Mesenteric fat pad (tissue), 1 donor: ENCODE data around the gene PAPLN. TPM values are rescaled to one million over a fixed set of nuclear protein-coding genes. Genes with fewer than 3 reads are reported as not detected.

ENCODE experiments used
- DNase-seq: peaks from one replicate; pipeline ENCODE4 v3.0.0-alpha.2; 2020; ENCODE audit warnings: low spot score
- total RNA-seq: library from RNA; stranded (reverse); fragmentation: NEBNext Ultra II Directional; extraction: Animal tissue kit (Norgen Biotek cat#: 25700); gene quantifications from one replicate; pipeline ENCODE4 v1.2.1, GENCODE V29; 2021
- donor health status: DM: yes; HTN: yes; CAD: no.

The PAPLN gene
- total RNA-seq, 1 donor from 2014 or later: 6.4 TPM

DNA sequence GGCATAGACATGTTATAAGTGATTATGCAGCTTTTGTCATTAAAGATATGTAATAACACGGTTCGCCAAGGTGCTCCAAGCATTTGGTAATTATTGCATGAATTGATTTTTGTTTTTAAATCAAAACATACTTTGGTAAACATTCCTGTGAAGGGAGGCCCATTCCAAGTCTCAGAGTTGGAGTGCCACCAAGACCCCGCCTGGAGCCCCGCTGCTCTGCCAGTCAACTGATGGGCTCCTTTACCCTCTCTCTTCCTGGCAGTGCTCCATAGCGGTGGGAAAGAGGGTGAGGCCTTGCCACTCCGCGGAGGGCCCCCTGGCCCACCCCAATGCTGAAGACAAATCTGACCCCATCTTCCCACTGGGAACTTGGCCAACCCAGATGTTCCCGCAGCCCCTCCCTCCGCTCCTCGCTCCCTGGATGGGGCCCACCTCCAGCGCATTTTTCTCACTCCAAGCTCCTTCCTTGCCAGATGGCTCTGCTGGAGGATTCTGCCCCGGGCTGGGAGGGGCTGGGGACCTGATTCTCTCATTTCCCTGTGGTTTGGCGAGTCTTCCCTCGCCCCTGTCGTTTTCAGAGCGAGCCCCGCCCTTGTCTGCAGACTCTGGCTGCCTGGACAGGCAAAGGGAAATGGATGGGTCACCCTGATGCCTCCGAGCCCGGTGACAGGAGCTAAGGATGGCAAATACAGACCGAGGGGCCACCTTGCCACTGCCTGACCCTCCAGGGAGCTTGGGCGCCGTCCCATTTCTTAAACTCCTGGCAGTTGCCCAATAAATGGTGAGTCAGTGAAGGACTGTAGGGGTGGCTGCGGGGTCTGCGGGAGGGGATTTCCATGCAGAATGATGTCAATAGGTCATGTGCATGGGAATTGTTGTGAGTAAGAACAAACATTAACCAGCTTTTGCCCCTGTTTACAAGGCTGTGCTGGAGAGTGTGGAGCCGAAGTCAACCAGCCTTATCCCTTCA lies 9.2 kb upstream of the PAPLN start:
- no peak for DNase-seq

DNA sequence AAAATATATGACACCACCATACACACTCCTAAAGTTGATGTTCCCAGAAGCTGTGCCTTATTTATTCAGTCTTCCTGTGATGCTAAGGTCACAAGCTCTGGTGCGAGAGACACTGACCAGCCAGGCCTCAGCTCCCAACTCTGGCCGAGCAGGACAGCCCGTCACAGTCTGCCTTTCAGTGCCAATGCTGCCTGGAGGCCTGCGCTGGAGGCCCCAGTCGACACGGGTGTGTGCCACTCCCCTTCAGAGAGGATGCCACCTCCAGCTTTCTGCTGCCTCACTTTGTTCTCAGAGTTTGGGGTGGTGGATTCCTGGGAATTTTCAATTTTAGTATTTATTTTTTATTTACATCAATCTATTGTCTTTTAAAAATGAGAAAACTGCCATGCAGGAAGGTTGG lies 7.3 kb upstream of the PAPLN start:
- DNase-seq: no peak

DNA sequence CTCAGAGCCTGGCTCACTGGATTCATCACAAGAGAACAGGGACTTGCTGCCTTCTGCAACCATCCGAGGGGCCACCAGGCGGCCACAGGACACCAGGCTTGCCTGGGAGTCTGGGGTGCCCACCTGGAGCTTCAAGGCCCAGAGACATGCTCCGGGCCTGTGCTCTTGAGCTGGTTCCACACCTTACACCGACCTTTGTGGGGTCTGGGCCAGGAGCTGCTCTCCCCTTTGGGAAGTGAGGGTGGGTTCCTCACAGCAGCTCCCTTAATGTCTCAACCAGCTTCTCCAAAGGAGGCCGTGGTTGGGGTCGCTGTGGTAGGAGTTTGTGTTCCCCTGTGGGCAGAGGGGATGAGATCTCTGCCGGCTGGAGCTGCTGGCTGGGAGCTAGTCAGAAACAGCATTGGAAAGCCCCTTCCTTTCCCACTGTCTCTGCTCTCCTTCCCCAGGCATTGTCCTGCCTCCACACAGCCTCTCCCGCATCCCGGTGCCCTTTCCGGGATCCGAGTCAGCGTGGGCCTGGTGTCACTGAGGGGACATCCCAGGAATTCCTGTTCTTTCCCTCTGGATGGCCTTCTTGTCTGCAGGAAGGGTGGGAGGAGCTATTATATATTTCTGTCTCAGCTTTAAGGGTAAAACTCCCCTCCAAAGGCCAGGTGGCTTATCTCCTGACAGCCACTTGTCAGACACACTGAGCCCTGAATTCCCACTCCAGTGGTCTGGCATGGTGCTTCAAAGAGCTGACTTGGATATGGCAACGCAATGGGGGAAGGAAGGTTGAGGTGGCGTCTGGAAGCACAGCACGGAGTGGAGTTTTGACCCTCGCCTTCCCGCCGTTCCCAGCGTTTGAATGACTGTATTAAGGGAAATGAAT lies 5.1 kb upstream of the PAPLN start:
- DNase-seq: no peak

DNA sequence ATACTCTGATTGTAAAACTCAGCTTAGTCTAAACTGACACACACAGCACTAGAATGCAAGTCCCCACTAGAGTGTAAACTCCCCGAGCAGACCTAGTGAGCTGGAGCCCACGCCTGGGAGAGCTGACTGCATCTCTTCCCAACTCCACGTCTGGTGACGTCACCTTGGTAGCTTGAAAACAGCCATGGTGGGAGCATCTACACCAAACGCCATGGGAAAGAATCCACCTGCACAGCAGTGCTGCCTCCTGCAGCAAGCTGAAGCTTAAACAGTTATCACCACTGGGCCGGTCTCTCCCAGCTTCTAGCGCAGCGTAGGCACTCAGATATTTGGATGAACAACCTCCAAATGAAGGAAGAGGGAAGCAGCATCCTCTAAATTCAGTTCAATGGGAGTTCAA lies 4.3 kb upstream of the PAPLN start:
- DNase-seq: no peak

DNA sequence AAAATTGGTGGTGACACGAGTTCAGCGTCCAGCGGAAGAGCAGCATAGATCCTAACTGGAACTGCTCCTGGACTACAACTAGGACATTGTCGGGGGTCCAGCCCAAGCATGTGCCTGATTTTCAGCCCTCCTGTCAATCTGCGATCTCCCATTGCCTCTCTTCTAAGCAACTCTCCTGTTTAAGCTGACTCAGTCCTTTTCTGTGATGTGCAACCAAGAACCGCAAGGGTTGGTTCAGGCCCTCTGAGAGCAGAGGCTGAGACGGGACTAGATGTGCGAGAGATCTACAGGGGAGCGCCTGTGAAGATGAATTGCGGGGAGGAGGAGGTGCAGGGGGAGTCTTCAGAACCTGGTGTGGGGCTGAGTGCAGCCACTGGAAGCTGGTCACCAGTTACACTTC lies 3.7 kb upstream of the PAPLN start:
- DNase-seq: no peak

DNA sequence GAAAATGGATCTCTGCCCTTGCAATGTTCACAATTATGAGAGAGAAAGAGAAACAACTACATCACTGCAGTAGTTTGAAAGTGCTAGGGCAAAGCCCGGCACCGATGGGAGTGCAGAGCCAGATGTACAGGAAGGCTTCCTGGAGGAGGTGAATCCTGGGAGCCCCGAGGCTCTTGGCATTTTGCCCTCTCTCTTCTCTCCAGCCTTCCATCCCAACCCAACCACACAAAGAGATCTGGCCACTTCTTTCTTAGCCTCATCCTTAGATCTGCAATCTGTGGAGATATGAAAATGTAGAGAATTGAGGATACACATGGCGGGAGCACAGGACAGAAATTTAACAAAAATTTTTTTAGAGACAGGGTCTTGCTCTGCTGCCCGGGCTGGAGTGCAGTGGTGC lies 3.3 kb upstream of the PAPLN start:
- DNase-seq: no peak

DNA sequence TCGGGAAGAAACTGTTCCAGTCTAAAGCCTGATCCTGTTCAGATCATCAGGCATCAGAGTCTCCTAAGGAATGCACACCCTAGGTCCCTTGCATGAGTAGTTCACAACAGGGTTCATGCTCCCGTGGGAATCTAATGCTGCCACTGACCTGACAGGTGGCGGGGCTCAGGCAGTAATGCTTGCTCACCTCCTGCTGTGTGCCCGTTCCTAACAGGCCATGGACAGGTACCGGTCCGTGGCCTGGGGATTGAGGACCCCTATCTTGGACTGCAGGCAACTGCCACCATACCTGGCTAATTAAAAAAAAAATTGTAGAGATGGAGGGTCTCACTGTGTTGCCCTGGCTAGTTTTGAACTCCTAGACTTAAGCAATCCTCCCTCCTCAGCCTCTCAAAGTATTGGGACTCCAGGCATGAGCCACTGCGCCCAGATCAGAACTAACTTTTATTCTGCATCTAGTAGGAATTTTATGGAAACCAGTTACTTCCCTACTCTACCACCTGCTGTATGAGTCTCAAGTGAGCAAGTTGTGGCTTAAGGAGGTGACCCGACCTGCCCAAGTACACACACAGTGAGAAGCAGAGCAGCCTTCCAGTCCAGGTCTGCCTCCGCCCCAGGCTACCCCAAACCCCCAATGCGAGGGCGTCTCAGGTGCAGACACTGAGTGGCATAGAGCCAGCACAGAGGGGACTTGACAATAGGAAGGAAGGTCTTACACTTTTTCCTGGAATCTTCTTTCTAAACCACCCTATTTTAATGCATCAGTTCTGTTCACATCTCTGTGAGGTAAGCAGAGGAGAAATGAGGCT lies 2.5 kb upstream of the PAPLN start:
- DNase-seq: no peak

DNA sequence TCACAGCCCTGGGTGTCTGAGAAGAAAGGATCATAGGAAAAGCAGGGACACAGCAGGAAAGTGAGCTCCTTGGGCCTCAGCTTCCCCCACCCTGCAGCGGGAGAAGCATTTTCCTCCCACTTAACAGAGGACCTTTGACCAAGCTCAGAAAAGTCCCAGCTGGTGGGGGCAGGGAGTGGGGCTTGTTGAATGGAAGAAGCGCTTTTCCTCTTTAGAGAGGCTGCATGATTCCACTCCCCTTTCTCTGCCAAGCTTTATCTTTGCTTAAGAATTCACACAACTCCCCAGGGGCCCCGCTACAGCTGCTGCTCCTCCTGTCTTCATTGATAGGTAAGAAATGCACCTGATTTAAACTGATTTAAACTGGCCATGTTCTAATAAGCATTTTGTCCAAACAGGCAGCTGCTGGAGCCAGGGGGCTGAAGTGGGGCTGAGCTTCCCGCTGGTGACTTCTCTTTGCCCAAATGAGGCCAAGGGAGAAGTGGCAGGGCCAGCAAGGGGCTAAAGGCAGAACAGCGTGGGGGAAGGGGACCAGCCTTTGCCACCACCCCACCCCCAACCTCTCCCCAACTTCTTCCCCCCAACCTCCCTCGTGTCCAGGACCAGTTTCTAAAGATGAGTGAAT lies 1.7 kb upstream of the PAPLN start:
- DNase-seq: no peak

DNA sequence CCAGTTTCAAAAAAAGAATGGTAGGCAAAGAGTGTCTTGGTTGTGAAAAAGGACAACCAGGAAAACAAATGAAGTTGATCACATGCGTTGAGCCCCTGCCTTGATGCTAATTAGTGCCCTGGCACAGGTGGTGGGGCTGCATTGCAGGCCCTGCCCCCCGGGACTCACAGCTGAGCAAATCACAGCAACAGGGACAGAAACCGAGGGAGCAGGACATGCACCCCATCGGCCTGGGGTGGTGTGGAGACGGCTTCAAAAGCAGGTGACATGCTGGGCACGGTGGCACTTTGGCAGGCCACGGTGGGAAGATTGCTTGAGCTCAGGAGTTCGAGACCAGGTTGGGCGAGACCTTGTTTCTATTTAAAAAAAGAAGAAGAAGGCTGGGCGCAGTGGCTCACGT lies 1.1 kb upstream of the PAPLN start:
- DNase-seq: no peak

DNA sequence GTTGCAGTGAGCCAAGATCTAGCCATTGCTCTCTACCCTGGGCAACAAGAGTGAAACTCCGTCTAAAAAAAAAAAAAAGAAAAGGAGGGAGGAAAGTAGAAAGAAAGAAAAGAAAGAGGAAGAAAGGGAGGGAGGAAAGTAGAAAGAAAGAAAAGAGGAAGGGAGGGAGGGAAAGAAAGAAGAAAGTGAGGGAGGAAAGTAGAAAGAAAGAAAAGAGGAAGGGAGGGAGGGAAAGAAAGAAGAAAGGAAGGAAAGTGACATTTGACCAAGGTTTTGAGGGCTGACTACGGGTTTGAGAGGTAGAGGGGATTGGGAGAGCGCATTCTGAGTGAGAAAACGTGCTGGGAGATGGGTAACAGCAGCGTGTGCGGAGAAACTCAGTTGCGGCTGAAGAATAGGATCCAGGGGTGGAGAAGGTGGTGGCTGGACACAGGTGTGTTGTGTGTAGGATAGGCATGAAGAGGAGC lies 521 bp upstream of the PAPLN start:
- DNase-seq: no peak

DNA sequence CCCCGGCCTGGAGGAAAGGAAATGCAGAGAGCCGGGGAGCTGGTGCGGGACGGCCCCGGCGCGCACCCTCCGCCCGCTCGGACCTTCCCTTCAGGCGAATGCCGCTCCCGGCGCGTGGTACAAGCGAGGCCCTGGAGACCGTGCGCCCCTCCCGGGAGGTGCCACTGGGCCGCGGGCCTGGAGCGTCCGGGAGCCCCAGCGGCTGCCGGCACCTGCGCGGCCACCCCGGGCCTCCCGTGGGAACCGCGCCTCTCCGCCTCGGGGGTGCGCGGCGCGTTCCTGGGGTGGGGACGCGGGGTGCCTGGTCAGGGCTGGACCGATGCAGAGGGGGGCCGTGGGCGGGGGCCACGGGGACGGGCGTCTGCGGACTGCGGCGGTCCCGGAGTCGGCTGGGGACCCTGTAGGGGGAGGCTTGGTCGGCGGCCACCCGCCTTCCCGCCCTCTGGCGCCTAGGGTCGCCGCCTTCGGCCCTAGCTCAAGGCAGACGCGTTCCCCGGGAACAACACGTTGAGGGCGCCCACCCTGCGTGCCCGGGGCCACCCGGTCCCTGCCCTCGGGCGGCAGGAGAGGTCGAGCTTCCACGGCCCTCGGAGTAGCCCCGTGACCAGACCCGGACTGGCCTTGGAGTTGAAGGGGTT lies 599 bp downstream of the PAPLN start:
- DNase-seq: no peak

DNA sequence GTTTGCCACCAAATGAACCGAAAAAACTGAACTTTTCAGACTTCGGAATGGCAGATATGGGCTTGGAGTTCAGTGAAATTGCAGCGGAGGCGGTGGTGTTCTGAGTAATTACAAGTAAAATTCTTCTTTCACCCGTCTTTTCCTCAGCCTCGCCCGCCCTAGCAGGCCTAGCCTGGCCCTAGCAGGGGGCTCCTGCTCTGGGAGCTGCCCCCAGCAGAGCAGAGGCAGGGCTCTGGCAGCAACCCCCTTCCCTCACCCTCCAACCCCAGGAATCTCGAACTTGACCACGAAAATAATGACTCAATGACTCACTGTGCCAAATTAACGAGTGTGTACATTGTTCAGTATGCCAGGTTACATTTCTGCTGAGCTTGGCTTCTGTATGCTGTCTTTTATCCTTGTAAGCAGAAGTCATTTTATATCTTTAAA lies 1.1 kb downstream of the PAPLN start:
- DNase-seq: no peak

DNA sequence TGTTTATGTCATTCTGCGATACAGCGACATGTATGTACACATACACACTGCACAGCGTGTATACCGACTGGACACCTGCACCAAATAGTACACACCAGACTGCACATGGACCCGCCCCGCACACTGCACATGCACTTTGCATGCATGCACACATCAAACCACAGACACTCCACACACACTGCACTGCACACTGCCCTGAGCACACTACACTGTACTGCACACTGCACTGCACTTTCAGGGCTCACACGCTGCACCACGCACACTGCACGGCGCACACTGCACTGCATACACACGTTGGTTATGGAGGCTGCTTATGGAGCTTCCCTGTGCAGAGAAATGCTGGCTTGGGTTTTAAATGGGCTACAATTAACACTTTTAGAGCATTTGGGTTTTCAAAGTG lies 1.6 kb downstream of the PAPLN start:
- DNase-seq: no peak

DNA sequence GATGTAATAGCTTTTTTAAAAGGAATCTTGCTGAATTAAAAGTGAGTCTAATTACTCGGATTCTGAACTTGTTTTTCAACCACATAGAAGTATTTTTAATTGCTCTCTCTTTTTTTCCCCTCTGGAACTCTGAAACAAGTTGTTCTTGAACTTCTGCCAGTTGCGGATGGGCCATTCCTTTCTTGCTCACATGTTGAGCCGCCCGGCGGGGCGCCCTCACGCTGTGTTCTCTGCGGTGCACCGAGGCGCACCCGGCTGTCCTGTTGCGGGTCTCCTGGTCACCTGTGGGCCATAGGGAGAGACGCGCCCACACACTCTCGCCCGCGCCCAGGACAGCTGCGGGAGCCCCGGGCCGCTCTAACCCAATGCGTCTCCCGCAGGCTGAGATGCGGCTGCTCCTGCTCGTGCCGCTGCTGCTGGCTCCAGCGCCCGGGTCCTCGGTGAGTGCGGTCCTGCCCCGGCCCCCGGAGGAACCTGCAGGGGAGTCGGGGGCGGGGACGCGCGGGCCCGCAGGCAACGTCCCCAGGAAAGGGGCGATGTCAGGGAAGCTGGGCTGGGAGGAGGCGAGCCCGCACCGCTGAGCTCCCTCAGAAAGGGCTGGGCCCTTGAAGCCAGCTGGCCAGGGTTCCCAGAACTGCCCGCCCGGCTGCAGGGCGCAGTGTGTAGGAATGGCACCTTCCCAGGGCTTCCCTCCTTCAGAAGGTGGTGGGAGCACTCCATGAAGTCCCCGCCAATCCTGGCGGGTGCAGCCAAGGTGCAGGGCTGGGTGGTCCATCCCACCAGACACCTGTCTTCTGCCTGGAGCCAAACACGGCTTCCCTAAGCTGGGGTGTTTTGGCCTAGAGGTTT lies 2.3 kb downstream of the PAPLN start:
- no peak for DNase-seq

DNA sequence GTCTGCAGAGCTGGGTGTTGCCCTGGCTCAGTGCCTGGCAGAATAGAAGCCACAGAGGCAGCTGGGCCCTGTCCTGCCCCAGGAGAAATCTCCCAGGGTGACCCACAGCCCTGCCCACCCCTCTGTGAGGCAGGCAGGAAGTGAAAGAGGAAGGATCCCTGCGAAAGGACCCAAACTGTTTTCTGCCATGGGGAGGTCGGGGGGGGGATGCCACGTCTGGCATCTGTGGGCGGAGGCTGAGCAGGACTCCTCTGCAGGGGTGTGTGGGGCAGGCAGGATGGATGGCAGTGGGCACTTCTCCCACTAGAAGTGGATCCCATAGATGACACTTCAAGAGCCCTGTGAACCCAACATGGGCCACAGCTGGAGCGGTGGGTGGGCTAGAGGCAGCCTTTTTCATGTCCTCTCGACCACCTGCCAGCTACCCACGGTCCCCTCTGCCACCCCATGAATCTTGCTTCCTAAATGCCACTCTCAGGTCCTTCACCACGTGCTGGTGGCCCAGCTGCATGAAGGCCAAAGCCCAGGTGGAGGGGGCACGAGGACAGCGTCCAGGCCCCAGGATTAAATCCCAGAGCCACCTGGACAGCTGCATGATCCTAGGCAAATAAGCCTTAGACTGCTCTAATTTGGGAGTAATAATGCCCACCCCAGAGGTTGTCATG lies 3.6 kb downstream of the PAPLN start:
- no peak for DNase-seq

DNA sequence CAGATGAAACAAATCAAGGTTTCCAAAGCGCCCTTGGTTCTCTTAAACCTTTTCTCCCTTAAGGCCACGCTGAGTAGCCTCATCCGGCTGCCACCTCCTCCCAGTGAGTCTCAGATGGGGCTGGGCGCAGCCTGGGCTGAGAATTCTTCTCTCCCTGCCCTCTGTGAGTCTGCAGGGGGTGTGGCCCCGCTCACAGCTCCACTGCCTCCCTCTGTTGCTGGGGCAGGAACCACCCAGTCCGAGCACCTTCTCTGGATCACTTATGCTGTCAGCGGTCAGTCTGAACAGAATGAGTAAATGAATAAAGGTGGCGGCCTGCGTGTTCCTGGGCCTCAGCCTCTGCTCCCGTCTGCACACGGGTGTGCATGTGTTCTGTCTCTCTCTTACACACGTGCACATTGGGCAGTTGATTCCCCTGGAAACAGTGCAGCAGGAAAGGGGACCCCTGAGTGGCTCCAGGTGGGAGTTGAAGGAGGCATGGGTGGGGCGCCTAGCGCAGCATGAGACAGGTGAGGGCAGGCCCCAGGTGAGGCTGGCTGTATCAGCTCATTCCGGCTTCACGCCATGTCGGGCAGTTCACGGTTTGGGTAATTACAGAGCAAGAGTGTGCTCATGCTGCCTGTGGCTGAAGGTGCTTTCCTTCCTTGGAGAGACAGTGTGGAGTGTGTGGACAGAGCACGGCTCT lies 4.3 kb downstream of the PAPLN start:
- DNase-seq: peak; percentile 79

DNA sequence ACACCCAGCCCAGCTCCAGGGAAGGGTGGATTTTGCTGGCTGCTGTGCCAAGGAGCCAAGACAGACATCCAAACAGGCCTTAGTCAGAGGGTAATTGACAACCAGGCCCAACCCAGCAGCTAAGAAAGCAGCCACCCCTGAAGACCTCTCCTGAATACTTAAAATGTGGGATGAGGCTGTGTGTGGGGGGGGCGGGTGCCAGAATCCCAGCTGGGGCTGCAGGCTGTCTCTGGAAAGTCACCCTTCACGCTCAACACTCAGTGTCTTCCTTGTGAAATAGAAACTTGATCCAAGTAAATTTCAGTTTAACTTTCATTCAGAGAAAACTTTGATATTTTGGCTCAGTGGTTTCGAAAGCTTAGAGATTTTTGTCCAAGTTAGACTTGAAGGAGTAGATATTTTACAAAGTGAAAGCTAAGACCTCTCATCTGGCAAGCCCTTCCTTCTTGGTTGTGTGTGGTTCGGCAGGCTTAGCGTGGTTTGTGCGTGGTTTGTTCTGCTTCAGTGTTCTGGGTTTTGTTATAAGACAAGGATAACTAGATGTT lies 5.1 kb downstream of the PAPLN start:
- DNase-seq: no peak

DNA sequence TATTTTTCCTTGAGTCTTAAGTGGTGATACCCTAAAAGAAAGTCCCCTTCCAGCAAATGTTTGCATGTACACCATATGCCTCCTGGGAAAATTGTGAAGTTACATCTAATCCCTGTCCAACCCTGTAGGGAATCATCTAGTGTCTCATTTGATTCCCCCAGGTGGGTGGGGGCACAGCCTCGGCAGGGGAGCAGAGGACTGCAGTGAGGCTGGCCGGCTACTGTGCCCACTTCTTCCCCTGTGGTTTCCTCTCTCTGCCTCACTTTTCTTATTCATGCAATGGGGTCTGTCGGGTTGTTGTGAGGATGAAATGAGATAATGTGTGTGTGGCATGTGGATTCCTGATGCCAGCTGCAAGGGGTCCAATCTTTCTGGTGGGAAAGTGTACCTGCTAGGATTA lies 6.0 kb downstream of the PAPLN start:
- no peak for DNase-seq
